GM19468 (cell line): ENCODE results near the gene ALDH1A1.

Experiments used
- ATAC-seq: cut with Tn5 transposase; IDR thresholded peaks from one replicate; pipeline ENCODE4 v1.9.1; 2021; ENCODE audit warnings: mild to moderate bottlenecking, moderate library complexity, moderate number of reproducible peaks; ENCODE audit not compliant: unreplicated experiment; ENCODE audit errors: extremely low read depth

Gene ALDH1A1

DNA sequence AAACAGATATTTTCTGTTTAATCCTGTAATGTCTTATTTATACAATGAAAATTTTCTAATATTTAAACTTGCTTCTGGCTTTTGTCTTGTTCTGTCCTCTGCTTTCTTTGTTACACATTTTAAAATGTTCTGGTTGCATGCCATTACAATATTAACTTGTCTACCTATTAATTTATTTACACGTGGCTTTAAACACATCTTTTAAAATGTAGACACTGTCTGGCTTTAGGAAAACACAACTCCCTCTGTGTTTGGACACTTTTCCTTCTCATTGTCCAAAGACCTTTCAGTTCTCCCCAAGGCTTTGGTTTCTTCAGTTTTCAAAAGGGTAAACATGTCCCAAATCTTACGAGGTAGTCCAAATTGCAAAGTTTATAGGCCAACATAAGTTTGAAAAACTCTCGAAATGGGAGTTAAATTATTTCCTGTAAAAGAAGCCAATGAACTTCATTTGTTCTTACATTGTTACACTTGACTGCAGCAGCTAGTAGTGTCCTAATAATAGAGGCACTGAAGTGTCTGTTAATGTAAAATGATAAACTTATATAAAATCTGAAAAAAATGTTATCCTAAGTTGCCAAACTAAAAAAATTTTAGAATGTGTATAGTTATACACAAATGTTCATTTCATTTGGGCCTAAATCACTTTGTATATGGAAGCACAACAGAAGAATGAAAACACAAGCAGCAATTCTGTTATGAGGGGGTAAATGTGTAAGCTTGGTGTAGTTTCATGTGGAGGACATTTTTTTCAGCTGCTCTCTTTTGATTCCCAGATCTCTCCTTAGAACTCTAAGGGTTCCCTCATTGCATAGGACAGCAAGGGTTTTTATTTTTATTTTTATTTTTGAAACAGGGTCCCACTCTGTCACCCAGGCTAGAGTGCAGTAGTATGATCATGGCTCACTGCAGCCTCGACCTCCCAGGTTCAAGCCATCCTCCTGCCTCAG, 53.8 kb downstream of the ALDH1A1 start:
- no peak for ATAC-seq

DNA sequence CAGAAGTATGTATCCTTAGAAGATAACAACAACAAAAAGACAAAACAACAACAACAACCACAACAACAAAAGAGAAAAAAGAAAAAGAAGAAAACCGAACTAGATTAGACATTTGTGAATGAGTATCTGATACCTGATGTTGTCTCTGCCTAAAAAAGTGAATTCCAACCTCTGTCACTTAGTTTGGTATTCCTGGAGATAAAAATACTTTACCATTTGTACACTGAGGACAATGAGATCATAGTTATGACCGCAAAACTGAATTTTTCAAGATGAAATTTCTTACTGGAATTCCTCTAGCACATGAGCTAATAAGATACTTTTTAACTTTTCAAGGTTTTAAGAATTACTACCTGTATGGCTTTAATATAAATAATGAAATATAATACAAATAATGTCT, 54.5 kb downstream of the ALDH1A1 start:
- no peak for ATAC-seq

DNA sequence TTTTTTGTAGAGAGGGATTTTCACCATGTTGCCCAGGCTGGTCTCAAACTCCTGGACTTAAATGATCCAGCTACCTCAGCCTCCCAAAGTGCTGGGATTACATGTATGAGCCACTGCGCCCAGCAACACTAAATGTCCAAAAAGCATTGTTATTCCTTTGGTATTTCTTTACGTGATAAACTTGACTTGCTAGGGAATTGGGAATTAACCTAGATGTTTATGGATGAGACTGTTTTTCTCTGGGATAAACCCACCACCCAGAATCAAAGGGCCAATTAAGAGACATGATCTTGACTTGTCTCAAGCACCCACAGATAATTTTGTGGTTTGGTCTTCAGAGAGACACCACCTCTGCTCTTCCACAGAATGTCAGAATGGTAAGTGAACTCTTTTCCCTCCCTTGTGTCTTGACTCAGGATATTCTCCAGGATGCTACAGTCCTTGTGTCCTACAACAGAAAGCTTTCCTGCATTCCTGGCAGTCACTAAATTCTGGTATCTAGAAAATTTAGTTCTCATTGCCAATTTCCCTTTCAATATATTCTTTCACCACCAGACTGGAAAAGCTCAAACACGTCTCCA, 55.7 kb downstream of the ALDH1A1 start:
- no peak for ATAC-seq

DNA sequence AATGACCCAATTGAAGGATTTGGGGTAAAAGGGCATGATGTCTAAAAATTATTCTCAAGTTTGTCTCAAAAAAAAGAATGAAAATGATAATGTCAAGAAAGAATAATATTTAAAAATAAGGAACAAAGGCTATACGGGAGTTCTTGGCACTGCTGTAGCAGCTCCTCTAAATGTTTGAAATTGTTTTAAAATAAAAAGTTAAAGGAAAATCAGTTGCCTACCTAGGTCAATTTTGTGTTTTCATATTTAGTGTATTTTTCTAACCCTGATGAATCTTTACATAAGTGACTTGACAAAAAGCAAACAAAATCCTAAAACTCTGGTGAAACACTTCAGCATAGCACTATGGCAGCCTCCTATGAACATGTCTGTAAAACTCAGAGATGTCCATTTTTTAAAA, 56.4 kb downstream of the ALDH1A1 start:
- ATAC-seq, result no peak

DNA sequence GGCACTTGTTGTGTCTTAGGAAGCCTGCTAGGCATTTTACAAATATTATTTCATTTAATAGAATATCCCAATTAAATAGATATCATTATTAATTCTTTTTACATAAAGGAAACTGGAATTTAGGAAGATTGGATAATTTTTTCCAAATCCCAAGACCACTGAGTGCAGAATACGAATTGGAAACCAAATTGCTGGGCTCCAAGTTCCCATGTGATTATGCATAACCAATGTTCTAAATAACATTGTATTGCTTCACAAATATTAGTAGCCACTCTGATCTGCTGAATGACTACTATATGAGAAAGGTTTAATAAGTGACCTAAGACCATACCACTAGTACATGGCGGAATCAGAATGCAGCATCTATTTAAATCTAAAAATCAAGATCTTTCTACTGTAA, 57.7 kb downstream of the ALDH1A1 start:
- no peak for ATAC-seq

DNA sequence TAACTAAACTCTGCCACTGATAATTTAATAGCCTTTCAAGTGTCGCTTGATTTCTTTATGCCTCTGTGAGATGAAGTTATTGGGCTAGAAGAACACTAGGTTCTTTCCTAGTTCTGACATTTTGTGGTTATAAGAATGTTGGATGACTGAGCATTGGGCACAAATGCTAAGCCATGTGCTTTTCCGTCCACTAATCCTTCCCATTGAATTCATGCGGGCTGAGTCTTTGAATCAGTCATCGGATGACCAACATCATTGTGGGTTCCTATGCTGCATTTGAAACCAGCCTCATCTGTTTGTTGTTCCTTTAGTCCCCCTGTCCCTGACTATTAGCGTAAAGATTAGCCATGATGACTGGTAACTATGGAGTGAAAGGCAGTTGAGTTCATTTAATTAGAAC, 58.5 kb downstream of the ALDH1A1 start:
- ATAC-seq, result no peak

DNA sequence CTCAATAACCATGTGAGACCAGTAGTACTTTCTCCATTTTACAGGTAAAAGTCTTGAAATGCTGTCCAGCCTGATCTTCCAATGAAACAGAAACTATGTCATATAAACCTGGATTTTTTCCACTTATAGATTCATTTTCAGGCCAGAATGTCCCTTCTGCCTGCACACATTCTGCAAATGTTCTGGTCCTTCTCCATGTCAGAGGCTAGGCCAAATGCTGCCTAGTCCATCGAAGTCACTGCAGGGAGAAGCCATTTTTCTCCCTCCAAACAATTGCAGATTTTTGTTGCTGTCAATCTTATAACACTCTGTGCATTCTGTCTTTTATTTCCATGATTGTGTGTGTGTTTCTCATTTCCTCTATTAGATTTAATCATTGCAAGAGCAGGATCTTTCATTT, 59.4 kb downstream of the ALDH1A1 start:
- ATAC-seq, result no peak

DNA sequence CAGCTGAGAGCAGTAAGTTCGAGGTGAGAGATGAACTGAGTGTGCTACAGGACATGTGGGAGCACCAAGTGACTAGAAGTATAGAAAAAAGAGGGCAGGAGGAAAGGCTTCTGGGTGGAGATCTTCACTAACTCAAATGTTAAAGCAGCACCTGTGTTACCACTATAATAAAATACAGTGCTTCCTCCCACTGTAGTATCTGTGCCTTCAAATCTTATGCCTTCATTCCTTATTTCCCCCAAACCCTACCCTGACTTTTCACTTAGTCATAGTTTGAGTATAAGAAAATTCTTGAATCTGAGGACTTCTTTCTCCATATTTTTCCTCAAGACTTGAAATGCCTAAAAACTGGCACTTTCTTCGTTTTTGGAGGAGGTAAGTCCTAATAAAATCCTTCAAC, 61.8 kb downstream of the ALDH1A1 start:
- ATAC-seq, result no peak

DNA sequence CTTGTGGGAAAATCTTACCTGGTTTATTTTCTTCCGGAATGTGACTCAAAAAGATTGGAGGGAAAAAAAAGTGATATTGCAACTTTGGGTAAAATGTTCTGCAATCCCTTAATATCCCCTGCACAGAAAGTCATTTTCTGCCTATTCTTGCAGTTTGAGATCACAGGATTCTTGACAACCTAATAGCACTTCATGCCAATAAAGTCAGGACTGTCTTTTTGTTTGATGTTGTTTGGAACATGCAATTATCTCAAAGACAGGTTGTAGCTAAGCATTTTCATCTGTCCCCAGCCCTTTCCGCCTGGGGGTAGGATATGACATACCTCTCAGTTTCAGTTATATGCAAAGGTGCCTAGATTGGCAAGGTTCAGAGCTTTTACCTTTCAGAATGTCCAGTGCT, 63.9 kb downstream of the ALDH1A1 start:
- no peak for ATAC-seq

DNA sequence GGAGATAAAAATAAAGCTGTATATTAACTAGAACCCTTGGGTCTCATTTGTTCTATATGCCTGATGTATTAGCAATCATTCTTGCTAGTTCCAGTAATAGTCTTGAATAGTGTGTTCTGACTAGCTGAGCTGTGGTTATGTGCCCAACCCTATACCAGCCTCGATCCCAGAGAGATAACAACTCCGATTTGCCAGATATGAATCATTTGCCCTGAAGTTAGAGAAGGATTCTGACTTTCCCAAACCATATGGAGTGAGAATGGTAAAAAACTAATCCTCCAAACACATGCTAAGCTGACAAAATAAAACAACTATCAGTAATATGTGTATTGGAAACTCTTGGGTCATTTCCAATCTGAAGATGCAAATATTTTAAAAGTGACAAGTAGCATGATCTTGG, 64.8 kb downstream of the ALDH1A1 start:
- ATAC-seq, result no peak

DNA sequence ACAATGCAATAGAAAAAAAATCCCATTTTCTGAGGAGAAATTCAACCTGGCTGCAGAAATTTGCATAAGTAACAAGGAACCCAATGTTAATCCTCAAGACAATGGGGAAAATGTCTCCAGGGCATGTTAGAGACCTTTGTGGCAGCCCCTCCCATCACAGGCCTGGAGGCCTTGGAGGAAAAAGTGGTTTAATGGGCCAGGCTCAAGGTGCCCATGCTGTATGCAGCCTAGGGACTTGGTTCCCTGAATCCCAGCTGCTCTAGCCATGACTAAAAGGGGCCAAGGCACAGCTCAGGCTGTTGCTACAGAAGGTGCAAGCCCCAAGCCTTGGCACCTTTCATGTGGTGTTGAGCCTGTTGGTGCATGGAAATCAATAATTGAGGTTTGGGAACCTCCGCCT, 66.5 kb downstream of the ALDH1A1 start:
- ATAC-seq, result no peak

DNA sequence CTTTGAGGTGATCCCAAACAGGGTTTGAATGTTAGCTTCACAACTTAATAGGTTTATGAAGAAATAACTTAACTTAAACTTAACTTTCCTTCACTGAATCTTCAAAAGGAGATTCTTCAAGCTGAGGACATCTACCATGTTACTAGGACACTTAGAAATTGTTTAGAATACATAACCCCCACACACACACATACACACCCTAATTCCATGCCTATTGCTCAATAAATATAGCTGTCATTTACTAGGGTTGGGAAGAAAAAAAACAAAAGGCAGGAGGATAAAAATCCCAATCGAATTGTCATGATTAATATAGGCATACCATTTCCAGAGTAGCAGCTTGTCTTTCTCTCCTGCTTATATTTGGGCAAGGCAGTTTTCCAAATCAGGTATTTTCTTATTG, 68.3 kb downstream of the ALDH1A1 start:
- no peak for ATAC-seq

DNA sequence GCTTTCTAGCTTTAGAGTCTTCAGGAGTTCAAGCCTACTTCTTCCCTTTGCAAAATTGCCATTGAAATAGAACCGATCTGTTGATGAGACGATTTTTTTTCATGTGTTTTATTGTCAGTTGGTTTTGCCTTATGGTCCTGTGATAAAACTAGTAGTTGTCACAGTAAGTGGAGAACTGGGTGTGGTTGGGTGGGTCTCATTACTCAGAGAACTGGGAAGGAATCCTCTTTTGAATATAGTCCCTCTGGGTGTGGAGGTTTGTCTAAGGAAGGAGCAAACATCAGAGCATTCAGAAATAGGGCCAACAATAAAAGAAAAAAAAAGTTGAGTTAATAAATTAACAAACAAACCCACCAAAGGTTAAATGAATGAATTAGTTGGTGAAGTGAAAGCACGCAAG, 69.0 kb downstream of the ALDH1A1 start:
- no peak for ATAC-seq

DNA sequence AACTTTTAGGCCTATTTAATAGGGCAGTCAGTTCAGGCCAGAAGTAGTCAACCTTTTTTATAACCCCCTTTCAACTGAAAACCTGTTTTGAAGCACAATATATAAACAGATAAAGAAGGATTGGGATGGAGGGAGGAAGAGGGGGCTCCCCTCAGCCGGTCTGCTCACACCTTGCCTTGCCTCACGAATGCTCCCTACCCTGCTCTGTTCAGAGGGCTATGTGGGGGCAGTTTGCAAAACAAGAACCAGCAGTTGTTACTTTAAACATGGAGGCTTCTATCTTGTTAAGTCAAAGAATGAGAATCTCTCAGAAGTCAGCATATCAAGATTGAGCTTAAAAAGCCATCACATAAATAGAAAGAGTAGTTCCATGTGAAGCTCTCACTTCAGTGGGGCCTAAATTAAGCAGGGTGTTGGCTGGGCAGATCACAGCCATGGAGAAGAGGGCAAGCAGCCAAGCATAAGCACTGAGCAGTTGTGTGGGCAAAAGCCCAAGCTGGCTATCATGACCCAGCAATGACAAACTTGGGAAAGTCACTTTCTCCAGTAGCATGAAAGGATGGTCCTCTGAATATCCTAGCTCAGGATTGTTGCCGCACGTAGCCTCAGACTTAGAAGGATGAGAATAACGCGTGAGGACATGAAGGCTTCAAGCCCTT, 70.6 kb downstream of the ALDH1A1 start:
- ATAC-seq, result no peak

DNA sequence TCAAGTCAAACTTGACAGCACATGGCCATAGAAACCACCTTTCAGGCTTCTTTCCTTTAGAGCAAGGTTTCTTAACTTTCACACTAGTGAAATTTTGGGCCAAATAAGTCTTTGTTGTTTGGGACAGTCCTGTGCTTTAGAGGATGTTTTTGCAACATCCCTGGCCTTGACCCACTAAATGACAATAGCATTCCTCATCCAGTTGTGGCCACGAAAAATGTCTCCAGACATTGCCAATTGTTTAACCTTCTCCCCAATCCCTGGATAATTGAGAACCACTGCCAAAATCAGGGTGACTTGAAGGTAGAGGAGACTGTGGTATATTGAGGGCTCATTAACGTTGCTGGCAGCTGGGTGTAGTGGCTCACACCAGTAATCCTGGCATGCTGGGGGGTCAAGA, 72.0 kb downstream of the ALDH1A1 start:
- no peak for ATAC-seq

DNA sequence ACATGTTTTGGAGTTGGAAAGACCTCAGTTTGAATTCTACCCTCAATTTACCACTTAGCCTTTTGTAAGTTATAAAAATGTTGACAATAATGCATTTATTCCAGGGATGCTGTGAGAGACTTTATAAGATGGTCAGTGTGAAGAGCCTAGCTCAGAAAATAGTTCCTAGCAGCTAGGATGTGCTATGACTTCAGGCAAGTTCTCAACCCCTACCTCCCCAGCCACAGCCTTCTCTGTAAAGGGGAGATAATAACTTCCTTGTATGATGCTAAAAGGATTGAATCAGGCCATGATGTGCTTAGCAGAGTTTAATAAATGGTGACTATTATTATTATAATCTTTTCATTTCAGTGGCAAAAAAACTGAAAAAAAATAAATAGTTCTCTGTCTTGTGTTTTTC, 77.6 kb downstream of the ALDH1A1 start:
- no peak for ATAC-seq

DNA sequence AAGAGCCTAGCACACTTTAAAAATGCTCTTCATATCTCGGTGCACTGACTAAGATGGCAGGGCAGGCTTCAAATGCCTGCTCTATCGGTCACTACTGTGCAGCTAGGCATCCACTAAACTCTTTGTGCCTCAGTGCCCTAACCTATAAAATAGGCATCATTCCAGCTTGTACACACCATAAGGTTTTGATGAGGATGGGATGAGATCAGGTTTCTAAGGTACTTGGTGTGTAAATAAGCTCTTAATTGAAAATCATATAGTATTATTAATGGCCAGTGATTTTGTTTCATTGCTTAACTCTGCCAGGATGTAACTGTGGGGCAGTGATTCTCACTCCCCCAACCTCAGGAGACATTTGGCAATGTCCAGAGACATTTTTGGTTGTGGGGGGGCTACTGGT, 78.5 kb downstream of the ALDH1A1 start:
- ATAC-seq, result no peak

DNA sequence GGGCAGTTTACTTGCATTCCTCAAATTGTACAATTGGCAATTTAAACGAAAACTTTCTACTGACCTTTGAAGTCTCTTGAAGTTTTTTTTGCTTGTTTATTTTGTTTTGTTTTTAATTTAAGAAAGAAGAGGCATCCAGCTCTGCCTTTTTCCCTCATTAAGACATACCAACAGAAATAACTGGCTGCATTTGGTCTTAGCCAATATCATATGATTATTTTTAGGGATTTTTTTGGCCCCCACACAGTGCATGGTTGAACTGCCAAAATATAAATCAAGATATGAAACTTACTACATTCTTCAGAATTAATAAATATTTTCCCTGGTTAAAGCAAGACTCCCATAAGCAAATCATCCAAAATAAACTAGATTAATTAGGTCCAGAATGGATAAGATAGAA, 79.4 kb downstream of the ALDH1A1 start:
- no peak for ATAC-seq

DNA sequence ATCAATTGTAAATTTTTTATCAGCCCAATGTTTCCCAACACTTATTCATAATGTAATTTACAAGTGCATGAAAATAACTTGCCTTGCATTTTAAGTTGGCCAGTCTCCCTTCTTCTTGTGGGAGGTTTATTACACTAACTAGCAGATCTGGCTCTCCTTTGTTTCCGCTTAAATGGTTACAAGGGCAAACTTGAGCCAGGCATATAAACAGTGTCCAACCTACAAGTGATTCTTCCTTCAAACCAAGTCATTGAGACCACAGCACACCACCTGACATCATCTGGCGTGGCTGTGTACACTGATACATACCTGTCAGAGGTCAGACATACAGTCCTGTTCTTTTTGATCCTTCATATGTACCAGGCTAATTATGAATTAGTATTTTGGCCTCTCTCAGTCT, 80.1 kb downstream of the ALDH1A1 start:
- no peak for ATAC-seq

DNA sequence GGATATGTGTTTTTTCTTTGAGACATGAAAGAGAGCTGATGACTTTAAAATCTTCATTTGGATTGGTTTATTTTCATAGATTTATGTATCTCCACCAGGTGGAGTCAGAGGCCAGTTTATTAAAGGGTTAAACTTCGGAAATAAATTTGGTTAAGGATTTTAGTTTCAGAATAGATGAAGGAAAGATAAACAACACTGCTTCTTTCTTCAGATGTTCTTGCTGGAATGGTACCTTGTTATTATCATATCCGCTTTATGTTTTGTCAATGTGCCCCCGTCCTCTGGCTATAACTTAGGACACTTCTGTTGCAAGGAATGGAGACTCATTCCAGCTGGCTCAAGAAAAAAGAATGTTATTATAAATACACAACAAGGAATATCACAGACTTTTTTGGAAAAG, 81.2 kb downstream of the ALDH1A1 start:
- no peak for ATAC-seq

DNA sequence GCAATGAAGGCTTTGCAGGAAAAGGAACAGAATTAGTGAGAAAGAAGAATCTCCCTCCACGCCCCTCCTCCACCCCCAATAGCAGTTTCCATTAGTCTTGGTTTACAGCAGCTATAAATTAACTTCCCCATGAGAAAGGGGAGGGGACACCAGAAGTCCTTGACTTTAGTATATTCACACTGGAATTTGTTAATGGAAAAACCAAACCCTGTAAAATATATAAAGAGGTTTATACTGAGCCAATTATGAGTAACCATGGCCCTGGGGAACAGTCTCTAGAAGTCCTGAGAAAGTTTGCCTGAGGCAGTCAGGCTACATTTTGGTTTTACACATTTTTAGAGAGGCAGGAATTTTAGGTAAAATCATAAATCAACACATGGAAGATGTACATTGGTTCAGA, 88.5 kb downstream of the ALDH1A1 start:
- no peak for ATAC-seq
